NK-92 treated with Interleukin-12 subunit alpha and Interleukin-12 subunit beta, amount 100 ng/mL, for 24 hours (cell line): Measurements from ENCODE around the gene ODR4.
"Not testable (repeated sequence)": the region's sequence is repeated elsewhere in the genome, so short reads cannot be mapped to it uniquely, and the experiment has no call there.

Experiments
- DNase-seq: peaks from one replicate; lab custom pipeline; 2025; lab: John Stamatoyannopoulos, UW

The ODR4 gene

DNA sequence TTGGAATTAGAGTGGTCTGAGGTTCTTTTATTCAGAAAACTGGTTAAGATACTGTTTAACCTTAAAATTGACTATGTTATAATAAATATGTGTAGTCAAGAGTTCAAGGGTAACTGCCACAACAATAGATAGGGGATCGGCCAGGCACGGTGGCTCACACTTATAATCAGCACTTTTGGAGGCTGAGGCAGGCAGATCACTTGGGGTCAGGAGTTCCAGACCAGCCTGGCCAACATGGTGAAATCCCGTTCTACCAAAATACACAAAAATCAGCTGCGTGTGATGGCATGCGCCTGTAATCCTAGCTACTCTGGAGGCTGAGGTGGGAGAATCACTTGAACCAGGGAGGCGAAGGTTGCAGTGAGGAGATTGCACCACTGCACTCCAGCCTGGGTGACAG, 45.8 kb downstream of the ODR4 start:
- DNase-seq: no peak

DNA sequence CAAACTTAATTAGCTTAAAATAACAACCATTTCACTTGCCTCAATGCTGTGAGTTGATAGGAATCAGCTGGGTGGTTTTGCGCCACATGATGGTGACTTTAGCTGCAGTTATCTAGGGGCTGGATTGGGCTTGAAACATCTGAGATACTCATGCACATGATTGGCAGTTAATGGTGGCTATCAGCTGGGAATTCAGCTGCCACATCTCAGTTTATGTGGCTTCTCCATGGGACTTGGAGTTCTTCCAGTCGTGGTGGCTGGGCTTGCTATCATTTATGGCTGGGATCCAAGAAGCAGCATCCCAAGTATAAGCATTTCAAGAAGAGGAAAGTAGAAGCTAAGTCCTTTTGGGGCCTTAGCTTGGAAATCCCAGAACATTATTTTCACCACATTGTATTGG, 48.9 kb downstream of the ODR4 start:
- no peak for DNase-seq

DNA sequence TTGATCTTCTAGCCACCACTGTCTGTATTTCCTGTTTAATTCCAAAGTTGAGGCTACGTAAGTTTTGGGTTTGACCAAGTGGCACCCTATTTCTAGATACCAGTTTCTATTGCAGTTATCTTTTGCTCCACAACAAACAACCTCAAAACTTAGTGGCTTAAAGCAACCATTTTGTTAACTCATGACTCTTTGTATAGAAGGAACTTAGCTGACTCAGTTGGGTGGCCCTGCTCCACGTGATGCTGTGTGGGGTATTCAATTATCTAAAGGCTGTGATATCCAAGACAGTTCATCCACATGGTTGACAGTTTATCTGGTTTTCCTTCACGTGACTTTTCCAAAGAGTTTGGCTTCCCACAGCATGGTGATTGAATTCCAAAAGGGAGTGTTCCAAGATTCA, 50.5 kb downstream of the ODR4 start:
- no peak for DNase-seq

DNA sequence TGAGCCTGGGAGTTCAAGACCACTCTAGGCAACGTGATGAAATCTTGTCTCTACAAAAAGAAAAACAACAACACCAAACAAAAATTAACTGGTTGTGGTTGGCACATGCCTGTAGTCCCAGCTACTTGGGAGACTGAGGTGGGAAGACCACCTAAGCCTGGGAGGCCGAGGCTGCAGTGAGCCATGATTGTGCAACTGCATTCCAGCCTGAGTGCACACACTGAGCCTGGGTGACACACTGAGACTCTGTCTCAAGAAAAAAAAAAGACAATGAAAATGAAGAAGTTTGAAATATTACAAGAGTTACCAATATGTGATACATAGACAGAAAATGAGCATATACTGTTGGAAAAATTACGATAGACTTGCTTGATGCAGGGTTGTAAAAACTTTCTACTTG, 53.4 kb downstream of the ODR4 start:
- DNase-seq: no peak

DNA sequence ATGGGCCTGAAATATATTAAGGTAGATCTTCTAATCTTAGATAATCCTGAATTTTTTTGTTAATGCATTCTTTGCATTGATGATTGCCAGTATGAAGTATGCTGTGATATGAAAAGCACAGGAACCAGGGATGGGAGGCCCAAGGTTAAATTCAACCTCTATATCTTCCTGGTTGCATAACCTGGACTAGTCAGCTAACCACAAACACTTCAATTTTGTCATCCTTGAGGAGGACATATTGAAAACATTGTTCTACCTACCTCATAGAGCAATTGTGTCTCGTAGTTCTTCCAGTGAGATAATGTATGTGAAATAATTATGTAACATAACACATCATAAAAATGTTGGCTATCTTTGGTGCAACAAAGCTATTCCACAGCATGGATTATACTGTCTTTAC, 59.7 kb downstream of the ODR4 start:
- DNase-seq: no peak

DNA sequence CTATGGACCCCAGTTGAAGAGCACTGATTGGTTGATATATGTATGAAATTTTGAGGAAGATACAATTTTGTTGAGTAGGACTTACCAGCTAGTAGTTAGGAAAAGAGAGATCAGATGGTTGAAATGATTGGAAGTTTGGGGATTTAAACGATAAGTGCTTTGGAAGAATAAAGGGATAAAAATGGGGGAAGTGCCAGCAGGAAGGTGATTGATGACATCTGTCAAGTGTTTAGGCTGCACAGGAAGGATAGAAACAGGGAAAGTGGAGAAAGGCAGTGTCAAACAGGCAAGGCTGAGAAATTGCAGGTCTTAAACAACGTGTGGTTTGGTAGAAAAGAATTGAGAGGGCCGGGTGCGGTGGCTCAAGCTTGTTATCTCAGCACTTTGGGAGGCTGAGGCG, 62.9 kb downstream of the ODR4 start:
- no peak for DNase-seq

DNA sequence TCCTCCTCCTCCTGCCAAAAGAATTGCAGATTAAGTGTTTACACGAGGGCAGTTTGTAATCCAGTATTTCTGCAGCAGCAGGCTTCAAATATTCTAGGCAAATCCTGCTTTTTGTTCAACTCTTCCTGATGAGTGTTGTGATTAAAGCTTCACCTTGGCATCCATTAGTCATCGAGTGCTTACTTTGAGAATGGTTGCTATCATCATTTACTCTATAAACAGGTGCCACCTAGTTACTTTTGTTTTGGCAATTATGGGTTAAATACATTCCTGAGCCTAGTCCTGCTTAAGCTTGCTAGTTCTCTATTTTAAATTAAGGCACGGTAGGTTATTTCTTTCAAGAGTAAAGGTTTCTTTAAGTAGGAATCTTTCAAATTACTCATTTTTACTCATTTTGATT, 64.9 kb downstream of the ODR4 start:
- no peak for DNase-seq

DNA sequence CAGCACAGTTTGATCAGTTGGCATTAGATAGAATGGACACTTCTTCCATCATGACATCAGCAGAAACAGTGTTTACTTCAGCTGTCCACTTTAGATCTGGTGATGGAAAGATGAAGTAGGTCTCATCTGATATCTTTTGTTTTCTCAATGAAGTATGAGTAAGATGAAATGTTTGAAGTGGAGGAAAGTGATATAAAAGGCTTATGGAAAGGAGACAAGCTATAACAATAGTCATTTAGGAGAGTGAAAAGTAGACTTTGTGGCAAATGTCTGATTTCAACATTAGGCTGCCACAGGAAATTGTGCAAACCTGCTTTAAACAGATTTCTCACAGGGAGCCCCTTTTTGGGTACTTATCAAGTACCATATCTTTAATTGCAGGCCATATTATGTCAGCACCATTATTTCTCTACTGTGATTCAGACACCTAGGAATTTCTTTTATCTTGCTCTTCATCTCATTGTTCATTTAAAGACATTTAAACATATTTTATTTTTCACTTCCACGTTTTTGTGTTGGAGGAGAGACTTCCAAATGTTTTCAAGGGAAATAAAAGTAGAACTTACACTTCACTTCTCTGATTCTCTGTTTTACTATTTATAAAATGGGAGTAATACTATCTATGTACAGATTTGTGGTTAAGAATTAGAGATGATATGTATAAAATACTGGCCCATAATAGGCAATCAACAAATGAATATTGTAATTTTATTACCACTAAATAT, 67.2 kb downstream of the ODR4 start:
- DNase-seq: no peak

DNA sequence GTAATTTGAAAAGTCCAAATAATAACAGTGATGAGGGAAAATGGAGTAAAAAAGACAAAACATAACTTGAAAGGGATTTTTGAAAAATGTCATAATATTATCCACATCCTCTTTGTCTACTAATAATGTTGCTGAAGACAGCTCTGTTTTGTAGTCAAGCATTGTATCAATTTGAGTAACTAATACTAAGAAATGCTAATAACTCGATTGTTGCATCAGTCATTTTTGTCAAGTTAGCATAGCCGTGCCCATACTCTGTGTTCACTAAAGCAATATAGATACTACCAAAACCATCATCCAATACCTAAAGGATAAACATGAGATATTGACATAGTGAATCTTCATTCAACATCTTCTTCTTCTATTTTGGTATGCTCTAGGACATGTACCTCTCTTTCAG, 68.0 kb downstream of the ODR4 start:
- no peak for DNase-seq

DNA sequence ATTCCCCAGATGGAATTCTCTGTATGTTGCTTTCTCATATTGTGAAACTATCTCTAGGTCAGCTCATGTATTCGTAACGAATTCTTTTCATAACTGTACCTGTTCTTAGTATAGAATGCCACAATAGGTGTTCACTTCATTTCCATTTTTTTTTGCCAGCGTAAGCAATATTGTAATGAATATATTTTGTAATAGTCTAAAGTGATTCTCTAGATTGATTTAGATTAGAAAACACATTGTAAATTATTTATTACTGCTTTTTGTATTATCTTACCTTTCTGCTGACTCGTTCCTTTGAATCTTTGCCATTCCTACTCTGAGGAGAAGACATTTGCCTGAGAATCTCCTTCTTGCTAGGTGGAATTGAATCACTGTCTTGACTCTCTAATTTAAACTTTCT, 70.5 kb downstream of the ODR4 start:
- DNase-seq: no peak

DNA sequence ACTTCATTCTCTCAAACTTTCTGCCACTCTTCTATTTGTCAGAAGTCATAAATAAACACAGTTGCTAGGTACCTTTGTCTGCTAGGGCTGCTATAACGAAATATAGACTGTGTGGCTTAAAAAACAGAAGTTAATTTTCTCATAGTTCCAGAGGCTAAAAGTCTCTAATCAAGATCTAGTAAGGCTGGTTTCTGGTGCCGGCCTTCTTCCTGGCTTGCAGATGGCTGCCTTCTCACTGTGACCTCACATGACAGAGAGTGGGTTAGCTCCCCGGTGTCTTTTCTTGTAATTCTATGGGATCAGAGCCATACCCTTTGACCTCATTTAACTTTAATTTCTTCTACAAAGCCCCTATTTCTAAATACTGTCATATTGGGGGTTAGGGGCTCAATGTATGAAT, 79.3 kb downstream of the ODR4 start:
- no peak for DNase-seq

DNA sequence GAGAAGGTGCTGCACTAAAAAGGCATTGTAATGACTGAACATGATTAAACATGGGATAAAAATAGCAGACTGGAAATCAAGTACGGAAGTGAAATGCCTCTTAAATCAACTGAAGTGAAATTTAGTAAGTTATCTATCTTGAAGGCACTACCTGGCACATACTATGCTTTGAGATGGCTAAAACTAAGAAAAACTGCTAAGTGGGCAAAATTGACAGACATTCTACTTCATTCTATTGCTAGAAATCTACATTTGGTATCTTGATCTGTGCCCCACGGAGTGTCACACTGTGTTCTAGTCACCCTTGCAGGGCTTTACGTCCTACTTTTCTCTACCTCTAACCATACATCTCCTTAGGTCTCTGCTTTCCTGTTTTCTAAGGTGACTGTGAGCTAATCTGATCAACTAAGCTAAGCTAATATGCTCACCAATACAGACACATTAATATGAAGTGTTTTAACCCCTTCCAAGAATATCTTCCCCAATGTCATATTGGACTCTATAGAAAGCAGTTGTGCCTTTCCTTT, 81.2 kb downstream of the ODR4 start:
- DNase-seq: no peak

DNA sequence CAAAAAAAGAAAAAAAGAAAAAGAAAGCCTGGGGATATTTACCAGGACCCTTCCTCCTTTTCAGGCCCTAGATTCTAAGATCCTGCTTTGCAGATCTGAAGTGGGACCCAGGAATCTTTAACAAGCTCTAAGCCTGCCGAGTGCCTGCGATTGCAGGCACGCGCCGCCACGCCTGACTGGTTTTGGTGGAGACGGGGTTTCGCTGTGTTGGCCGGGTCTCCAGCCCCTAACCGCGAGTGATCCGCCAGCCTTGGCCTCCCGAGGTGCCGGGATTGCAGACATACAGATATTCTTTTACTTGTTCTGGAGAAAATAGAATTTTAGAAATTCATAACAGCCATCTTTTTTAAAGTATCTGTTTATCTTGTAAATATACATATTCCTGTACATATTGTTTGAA, 83.5 kb downstream of the ODR4 start:
- DNase-seq: not testable (repeated sequence)

DNA sequence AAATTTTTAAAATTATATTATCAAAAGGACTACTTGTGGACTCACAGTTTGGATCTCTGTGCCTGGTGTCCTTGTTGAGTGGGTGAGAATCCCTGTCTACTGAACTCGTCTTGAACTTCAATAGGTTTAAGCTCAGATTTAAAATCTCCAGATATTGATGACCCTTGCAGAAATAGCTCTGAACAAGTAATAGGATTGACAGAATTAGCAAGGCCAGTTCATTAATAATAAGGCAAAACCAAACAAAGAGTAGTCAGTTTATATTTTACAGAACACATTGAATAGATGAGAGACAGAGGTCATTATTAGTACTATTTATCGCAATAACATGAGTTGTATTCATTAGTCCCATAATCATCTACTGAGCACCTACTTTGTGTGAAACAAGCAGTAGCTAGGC, 85.4 kb downstream of the ODR4 start, which contains the start of gene PDC:
TSS of gene PDC (minus strand) at position 101 of the 400 bp plus-strand sequence. CDS start 11,655 bp downstream, outside the sequence.
- DNase-seq: no peak

DNA sequence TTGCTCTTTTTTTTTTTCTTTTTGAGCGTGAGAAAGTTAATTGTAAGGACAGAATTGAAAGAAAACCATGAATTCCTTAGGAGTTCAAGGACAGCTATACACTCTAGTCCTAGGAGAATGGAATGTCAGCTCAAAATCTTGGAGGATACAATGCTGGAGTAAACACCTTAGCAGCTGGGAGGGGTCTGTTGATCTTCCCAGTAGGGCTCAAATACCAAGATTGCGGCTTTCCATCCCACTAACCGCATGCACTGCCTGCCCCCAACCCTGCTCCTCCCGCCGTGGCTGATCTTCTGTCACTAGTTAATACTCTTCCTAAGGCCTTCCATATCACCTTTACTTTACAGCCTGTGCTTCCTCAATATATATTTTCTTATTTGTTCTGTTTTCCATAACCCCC, 87.9 kb downstream of the ODR4 start:
- DNase-seq: no peak

DNA sequence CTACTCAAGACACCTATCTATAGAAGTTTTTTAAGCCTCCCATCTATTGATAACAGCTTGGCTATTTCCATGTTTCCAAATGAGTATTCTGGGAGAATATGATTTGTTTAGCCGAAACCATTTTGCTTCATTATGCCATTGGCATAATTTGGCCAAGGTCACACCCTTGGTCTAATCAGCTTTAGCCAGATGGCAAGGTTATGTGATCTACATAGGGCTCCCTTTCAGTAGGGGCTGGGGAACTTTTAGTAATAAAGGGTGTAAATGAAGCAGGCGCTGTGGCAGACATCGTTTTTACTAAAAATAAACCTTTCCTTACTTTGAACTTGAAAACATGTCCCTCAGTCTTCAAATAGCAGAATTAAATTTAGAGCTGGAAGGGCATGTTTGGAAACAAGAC, 88.3 kb downstream of the ODR4 start:
- no peak for DNase-seq

DNA sequence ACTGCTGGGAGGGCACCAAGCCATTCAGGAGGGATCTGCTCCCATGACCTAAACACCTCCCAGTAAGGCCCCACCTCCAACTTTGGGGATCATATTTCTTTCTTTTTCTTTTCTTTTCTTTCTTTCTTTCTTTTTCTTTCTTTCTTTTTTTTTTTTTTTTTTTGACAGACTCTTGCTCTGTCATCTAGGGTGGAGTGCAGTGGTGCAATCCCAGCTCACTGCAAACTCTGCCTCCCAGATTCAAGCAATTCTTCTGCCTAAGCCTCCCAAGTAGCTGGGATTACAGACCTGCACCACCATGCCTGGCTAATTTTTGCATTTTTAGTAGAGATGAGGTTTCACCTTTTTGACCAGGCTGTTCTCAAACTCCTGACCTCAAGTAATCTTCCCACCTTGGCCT, 89.9 kb downstream of the ODR4 start:
- not testable (repeated sequence) for DNase-seq

DNA sequence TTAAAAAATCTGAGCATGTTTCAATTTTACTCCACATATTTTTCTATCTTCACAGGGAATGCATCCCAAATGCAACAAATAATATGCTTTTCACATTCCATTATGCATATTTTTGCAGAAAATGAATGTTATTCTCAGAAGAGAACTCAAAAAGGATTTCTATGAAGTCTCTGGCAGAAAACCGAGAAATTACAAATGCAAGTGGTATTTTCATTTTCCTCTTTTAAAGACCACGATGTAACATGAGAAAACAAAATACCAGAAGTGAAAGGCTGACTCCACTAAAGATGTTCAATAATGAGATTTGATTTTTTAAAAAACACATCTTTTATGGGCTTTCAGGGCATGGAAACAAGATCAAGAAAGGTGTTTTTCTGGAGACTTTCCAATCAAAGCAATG, 90.3 kb downstream of the ODR4 start:
- no peak for DNase-seq
